Calu3 (cell line): ENCODE data around the gene NR2E3. TPM values are rescaled to one million over a fixed set of nuclear protein-coding genes. Genes with fewer than 3 reads are reported as not detected.

ENCODE experiments used
- BruUV-seq: library from RNA; stranded (reverse); fragments of 400-500 nt; replicated peaks from 2 replicates; lab custom pipeline; 2021; lab: Mats Ljungman, UMichigan
- CTCF ChIA-PET: fragments of 300-600 bp; sonication (Branson Sonifier 250); formaldehyde crosslinking; loops from one replicate; lab custom pipeline; 2022; ENCODE audit warnings: antibody characterized with exemption; lab: Charles Lee
- DNase-seq: peaks from one replicate; pipeline ENCODE4 v3.0.0; 2022
- H3K27ac Mint-ChIP-seq: one replicate; pipeline ENCODE4 v1.8.0; 2022; ENCODE audit warnings: mixed read lengths; ENCODE audit not compliant: unreplicated experiment
- H3K27me3 Mint-ChIP-seq: one replicate; pipeline ENCODE4 v1.8.0; 2022; ENCODE audit warnings: mixed read lengths; ENCODE audit not compliant: unreplicated experiment
- H3K36me3 Mint-ChIP-seq: one replicate; pipeline ENCODE4 v1.8.0; 2022; ENCODE audit warnings: mild to moderate bottlenecking, moderate library complexity, mixed read lengths; ENCODE audit not compliant: insufficient read depth, unreplicated experiment
- H3K4me1 Mint-ChIP-seq: one replicate; pipeline ENCODE4 v1.8.0; 2022; ENCODE audit warnings: mild to moderate bottlenecking, low read depth, mixed read lengths; ENCODE audit not compliant: unreplicated experiment
- H3K4me3 Mint-ChIP-seq: one replicate; pipeline ENCODE4 v1.8.0; 2022; ENCODE audit warnings: mild to moderate bottlenecking, low read depth, moderate library complexity, mixed read lengths; ENCODE audit not compliant: unreplicated experiment
- H3K9me3 Mint-ChIP-seq: one replicate; pipeline ENCODE4 v1.8.0; 2022; ENCODE audit warnings: low read depth, mixed read lengths; ENCODE audit not compliant: unreplicated experiment
- CTCF ChIP-seq: fragments of 200-600 bp; IDR thresholded peaks from one replicate; pipeline ENCODE4 v1.8.0; 2022; ENCODE audit warnings: antibody characterized with exemption; ENCODE audit not compliant: unreplicated experiment
- intact Hi-C: fragments of 100-400 bp; cut with micrococcal nuclease; formaldehyde crosslinking; loops from one replicate; pipeline ENCODE4 v1.10.0; 2022; ENCODE audit not compliant: unreplicated experiment
- total RNA-seq: library from RNA; stranded (reverse); gene quantifications from 2 replicates; pipeline ENCODE4 v1.2.3, GENCODE V29; 2022

NR2E3 gene
- total RNA-seq, 1 experiment from 2014 or later = 0.83 TPM

GRCh38 chr15:71801935-71802655 is 8.3 kb upstream of the NR2E3 start:
- no peak for DNase-seq
- Mint-ChIP-seq H3K9me3 (no peaks in the 10 kb centered on the region), H3K27ac (no peak overlapping the region), H3K36me3 (peaks cover 8% of the 10 kb centered on the region), H3K4me3 (no peak overlapping the region), H3K4me1 (peaks cover 36% of the 10 kb centered on the region), H3K27me3 (no peaks in the 10 kb centered on the region)
- intact Hi-C loops = loop anchor here (1.0 to 5.0 kb wide), 6 partner anchors 50 to 827 kb away; no protein-coding TSS in a partner anchor
- CTCF ChIA-PET = interaction anchor here (1.1 to 3.3 kb wide), 3 partner anchors 12 to 58 kb away, joined by 5 to 30 read pairs (median 8); no protein-coding TSS in a partner anchor
- BruUV-seq = no TSS peak
- TF ChIP-seq CTCF = no peak

- BruUV-seq = no TSS peak
- DNase-seq = no peak
- Mint-ChIP-seq H3K4me1 (peaks cover 43% of the 10 kb centered on the region), H3K27me3 (no peaks in the 10 kb centered on the region), H3K9me3 (no peaks in the 10 kb centered on the region), H3K27ac (no peak overlapping the region), H3K36me3 (peaks cover 12% of the 10 kb centered on the region), H3K4me3 (no peak overlapping the region)
- intact Hi-C loops = loop anchor here (5.0 kb wide), 1 partner anchor 150 kb away; no protein-coding TSS in a partner anchor
- peak; percentile 47 for TF ChIP-seq CTCF
- CTCF ChIA-PET = interaction anchor here (1.1 to 3.3 kb wide), 2 partner anchors 50 to 59 kb away, joined by 8 to 30 read pairs; no protein-coding TSS in a partner anchor
Measured at GRCh38 chr15:71802770-71803169, 7.6 kb upstream of the NR2E3 start.

- peaks cover 12% of the 10 kb centered on the region for H3K36me3 Mint-ChIP-seq
- no peak overlapping the region for H3K4me3 Mint-ChIP-seq
- no peak overlapping the region for H3K27ac Mint-ChIP-seq
- no peak for DNase-seq
- no peaks in the 10 kb centered on the region for H3K9me3 Mint-ChIP-seq
- peaks cover 47% of the 10 kb centered on the region for H3K4me1 Mint-ChIP-seq
- intact Hi-C loops = loop anchor here (5.0 kb wide), 1 partner anchor 152 kb away; no protein-coding TSS in a partner anchor
- H3K27me3 Mint-ChIP-seq = no peaks in the 10 kb centered on the region
- CTCF ChIA-PET = interaction anchor here (0.7 to 1.3 kb wide), 3 partner anchors 51 to 112 kb away, joined by 3 to 5 read pairs (median 4); no protein-coding TSS in a partner anchor
- BruUV-seq = no TSS peak
- TF ChIP-seq CTCF = no peak
Measured at GRCh38 chr15:71804226-71804625, 6.1 kb upstream of the NR2E3 start.

GRCh38 chr15:71804695-71805470 is 5.5 kb upstream of the NR2E3 start:
- H3K27ac Mint-ChIP-seq = peak overlapping the region; percentile 43
- no peak overlapping the region for H3K4me3 Mint-ChIP-seq
- no peaks in the 10 kb centered on the region for H3K27me3 Mint-ChIP-seq
- DNase-seq = no peak
- no peak for TF ChIP-seq CTCF
- peaks cover 45% of the 10 kb centered on the region for H3K4me1 Mint-ChIP-seq
- peaks cover 11% of the 10 kb centered on the region for H3K36me3 Mint-ChIP-seq
- no TSS peak for BruUV-seq
- H3K9me3 Mint-ChIP-seq = no peaks in the 10 kb centered on the region
- CTCF ChIA-PET = interaction anchor here (0.7 to 1.3 kb wide), 3 partner anchors 52 to 112 kb away, joined by 3 to 5 read pairs (median 4); no protein-coding TSS in a partner anchor
- intact Hi-C loops = loop anchor here (5.0 kb wide), 1 partner anchor 153 kb away; no protein-coding TSS in a partner anchor
